Hepatocyte (in vitro differentiated cells): ENCODE measurements around the gene CRLF2.

ENCODE experiments used
- EZH2 ChIP-seq: fragments of 200-600 bp; sonication (generic); IDR thresholded peaks from 2 replicates; pipeline ENCODE4 v1.6.1; 2016; ENCODE audit warnings: antibody characterized with exemption, mild to moderate bottlenecking, borderline replicate concordance
- EZH2phosphoT487 ChIP-seq: fragments of 200-600 bp; sonication (generic); IDR thresholded peaks from one replicate; pipeline ENCODE4 v1.6.1; 2018; ENCODE audit warnings: antibody characterized with exemption, mild to moderate bottlenecking, low read depth, moderate library complexity; ENCODE audit not compliant: unreplicated experiment, severe bottlenecking
- TF ChIP-seq, protein P1 (sequence below): fragments of 200-600 bp; sonication (generic); IDR thresholded peaks from 2 replicates; pipeline ENCODE4 v1.5.1; 2016; ENCODE audit warnings: antibody characterized with exemption, mild to moderate bottlenecking; ENCODE audit not compliant: poor library complexity

DNA sequence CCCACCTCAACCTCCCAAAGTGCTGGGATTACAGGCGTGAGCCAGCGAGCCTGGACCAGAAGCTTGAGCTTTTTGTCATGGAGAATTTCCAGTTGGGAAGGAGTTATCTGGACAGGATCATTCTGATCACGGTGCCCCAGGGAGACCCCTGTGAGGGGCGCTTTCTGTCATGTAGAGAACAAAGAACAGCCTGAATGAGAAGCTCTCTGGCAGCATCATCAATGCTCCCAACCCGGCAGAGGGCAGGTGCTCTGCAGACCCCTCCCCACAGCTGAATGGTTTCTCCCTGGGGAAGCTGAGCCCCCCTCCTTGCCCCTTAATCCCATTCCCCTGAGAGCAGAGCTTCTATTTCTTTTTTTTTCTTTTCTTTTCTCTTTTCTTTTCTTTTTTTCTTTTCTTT, 48.8 kb upstream of the CRLF2 start:
- TF ChIP-seq, protein P1, sequence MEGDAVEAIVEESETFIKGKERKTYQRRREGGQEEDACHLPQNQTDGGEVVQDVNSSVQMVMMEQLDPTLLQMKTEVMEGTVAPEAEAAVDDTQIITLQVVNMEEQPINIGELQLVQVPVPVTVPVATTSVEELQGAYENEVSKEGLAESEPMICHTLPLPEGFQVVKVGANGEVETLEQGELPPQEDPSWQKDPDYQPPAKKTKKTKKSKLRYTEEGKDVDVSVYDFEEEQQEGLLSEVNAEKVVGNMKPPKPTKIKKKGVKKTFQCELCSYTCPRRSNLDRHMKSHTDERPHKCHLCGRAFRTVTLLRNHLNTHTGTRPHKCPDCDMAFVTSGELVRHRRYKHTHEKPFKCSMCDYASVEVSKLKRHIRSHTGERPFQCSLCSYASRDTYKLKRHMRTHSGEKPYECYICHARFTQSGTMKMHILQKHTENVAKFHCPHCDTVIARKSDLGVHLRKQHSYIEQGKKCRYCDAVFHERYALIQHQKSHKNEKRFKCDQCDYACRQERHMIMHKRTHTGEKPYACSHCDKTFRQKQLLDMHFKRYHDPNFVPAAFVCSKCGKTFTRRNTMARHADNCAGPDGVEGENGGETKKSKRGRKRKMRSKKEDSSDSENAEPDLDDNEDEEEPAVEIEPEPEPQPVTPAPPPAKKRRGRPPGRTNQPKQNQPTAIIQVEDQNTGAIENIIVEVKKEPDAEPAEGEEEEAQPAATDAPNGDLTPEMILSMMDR = no peak
- no peak for TF ChIP-seq EZH2
- no peak for TF ChIP-seq EZH2phosphoT487
